ENCODE results near the gene DICER1.

- TF ChIP-seq CTCF (IDR thresholded peaks at IDR 0.05) (no peak), POLR2A (IDR thresholded peaks at IDR 0.05) (no peak)
These were observed 87.8 kb downstream of the DICER1 start for GRCh38 chr14:95069547-95069946.
